Activated CD4-positive, alpha-beta T cell treated with anti-CD3 and anti-CD28 coated beads for 4 hours (primary cell): ENCODE results near the gene NTPCR.
"Not testable (repeated sequence)": the region's sequence is repeated elsewhere in the genome, so short reads cannot be mapped to it uniquely, and the experiment has no call there.

Experiments
- DNase-seq, 2 donors: peaks; one replicate each; pipeline ENCODE4 v3.0.0-alpha.2; 2020

Gene NTPCR

GRCh38 chr1:232950197-232951176 lies at the start of gene NTPCR:
TSS of gene NTPCR (plus strand) at chr1:232950611. CDS start at chr1:232950711, 100 bp downstream.
- DNase-seq: peak; percentile 96 to 97

DNA sequence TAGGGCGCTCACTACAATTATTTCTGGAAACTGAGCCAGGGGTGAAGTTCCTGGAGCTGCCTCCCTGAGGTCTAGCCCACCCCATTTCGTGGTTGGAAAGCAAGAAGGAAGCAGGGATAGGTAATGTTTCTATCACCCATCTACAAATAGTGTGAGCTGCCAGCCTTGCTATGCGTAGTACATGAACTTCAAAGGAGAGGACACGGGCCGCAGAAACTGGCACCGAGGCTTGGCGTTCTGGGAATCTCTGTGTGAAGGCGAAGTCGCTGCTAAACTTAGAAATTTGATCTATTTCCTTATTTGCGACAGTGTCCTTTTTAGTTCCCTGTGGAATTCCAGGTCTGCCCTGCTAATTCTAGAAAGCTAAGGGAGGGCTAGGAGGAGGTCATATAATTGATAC lies 49.6 kb upstream of the NTPCR start:
- no peak for DNase-seq

DNA sequence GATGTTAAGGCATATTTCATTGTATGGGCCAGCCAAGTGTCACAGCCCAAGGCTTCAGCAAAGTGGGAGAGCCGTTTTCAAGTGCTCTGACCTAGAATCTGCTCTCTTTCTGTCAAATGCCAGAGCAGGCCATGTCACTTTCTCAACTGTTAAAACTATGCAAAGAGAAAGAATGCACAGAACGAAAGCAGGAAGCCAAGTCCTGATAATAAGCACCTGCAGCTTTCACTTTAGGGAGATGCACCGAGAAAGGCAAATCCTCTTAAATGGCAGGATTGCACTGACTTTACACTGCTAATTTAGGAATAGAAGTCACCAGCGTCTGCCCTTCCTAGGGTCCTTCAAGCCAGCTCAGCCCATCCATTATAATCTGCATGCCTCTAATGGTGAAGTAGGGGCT lies 49.2 kb upstream of the NTPCR start:
- DNase-seq: no peak

- no peak for DNase-seq
Measured at GRCh38 chr1:232902774-232903350, 47.5 kb upstream of the NTPCR start.

DNA sequence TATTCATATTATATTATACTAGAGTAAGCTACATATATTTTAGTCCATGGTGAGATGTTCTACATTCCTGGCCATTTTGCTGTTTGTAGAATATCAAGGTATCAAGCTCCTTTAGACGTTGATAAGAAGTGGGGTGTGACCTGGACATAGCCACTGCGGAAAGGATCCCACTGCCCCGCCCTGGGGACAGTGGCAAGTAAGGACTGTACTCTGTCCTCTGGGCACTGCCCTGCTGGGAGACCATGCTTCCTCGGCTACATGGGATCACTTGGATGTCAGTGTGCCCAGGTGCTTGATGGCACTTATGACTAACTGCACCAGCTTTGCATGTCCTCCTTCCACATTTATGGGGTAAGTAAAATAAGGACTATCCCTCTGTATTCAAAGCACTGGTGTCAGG lies 46.3 kb upstream of the NTPCR start:
- no peak for DNase-seq

GRCh38 chr1:232904566-232904965 lies 45.8 kb upstream of the NTPCR start:
- no peak for DNase-seq

- no peak for DNase-seq
Measured at GRCh38 chr1:232905331-232906034, 44.9 kb upstream of the NTPCR start.

GRCh38 chr1:232906441-232906840 lies 44.0 kb upstream of the NTPCR start:
- no peak for DNase-seq

DNA sequence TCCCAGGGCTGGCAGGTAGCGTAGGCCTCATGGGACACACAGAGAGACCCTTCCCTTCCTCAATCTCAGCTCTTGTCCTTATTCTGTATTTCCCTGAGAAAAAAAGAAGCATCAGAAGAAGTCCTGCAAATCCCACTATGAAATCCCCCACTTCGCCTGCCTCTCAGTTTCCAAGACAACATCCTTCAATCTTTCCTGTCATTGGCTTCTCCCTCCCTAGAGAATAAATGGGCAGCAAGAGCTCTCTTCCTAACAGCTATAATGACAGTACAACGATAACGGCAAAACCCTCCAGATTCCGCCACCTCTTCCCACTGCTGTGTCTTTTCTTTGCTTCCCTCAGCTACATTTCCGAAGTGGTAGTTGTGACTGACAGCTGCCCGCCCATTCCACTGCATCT lies 41.6 kb upstream of the NTPCR start:
- no peak for DNase-seq

DNA sequence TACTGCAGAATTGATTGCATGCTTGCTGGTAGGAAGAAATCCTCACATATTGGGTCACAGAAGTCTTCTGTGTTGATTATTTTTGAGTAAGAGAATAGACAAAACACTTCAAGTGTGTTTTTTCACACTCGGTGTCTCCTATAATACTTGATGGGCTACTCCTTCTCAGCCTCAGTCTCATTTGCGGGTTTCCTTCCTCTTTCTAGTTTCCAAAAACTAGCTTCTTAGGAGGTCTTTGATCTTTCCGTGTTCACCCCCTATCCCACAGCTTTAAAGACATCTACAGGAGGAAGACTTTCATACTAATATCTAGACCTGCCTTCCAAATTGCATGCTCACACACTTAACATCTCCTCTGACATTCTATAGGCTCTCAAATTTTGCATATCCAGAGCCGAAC lies 40.7 kb upstream of the NTPCR start:
- no peak for DNase-seq

GRCh38 chr1:232911027-232911599 lies 39.3 kb upstream of the NTPCR start:
- no peak for DNase-seq

GRCh38 chr1:232912845-232913580 lies 37.4 kb upstream of the NTPCR start:
- DNase-seq: no peak

GRCh38 chr1:232914271-232914670 lies 36.1 kb upstream of the NTPCR start:
- DNase-seq: not testable (repeated sequence)

- no peak for DNase-seq
Measured at GRCh38 chr1:232915212-232915611, 35.2 kb upstream of the NTPCR start.

DNA sequence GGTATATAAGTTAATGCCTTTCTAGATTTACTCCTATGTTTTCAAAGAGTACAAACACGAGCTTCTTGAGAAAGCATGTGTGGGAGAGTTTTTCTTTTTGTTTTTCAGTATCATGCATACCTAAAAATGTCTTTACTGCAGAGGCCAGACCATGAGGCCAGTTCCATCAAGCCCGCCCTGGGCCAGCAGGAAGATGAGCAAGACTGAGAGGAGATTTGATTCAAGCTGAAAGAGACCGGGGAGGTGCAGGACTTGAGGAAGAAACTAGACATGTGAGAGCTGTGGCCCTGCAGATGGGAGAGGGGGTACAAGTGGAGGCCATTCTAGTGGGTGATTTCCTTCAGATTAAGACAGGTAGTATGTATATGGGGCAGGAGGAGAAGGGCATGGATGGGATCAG lies 33.4 kb upstream of the NTPCR start:
- no peak for DNase-seq

- DNase-seq: no peak
Measured at GRCh38 chr1:232921381-232921780, 29.0 kb upstream of the NTPCR start.

- no peak for DNase-seq
Measured at GRCh38 chr1:232922485-232922884, 27.9 kb upstream of the NTPCR start.

GRCh38 chr1:232923739-232924386 lies 26.5 kb upstream of the NTPCR start:
- peak; percentile 12 to 26 for DNase-seq

DNA sequence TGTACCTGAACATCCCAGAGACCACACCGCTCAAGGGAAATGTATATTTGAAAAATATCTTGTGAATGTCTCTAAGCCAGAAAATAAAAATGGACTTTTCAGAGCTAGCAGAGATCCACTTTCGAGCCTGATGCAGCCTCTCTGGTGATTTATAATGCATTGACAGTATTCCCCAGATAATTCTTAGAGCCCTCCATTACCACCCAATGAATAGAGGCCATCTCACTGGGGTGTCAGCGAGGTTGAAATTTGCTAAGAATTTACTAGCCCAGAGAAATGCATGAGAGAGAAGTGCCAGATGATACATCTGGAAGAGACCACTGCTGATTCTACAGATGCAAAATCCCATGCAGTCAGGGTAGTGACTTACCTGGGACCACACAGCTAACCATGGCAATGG lies 25.5 kb upstream of the NTPCR start:
- no peak for DNase-seq

DNA sequence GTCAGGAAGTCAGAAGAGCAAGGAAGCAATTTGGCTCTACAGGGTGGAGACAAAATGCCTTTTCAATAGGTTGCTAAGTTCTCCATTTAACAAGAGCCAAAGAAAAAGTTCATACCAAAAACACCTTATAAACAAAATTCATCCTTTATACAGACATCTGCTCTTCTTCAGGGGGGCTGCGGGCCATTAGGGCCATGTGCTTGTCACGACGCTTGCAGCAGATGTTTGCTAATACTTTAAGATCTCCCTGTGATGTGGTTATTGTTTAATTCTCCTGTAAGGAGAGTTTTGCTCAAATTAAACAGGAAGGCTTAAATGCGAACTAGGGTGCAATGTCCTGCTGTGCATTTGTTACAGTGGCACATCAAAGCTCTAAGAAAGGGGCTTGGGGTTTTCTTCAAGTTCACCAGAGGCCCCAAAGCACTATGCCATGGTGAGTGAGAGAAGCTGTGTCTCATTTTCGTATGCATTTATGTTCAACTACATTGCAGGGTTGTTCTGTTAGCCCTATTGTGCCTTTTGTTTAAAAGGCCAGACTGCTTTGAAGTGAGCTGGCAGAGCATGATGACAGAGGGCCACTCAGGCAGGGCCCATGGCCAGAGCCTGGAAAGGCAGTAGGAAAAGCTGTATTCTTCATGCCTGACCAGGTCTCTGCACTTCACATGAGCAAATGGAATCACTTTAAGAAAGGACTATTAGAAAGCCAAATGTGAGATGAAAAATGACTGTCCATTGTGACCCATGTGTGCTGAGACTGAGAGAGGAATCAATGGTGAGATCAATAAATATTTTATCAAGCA lies 24.8 kb upstream of the NTPCR start:
- DNase-seq: no peak

GRCh38 chr1:232927166-232927565 lies 23.2 kb upstream of the NTPCR start:
- DNase-seq: not testable (repeated sequence)
